ENCODE results near the gene FLNB. TPM values are rescaled to one million over a fixed set of nuclear protein-coding genes. Genes with fewer than 3 reads are reported as not detected.

FLNB gene
- total RNA-seq, 1 donor from 2014 or later: 216 TPM

DNA sequence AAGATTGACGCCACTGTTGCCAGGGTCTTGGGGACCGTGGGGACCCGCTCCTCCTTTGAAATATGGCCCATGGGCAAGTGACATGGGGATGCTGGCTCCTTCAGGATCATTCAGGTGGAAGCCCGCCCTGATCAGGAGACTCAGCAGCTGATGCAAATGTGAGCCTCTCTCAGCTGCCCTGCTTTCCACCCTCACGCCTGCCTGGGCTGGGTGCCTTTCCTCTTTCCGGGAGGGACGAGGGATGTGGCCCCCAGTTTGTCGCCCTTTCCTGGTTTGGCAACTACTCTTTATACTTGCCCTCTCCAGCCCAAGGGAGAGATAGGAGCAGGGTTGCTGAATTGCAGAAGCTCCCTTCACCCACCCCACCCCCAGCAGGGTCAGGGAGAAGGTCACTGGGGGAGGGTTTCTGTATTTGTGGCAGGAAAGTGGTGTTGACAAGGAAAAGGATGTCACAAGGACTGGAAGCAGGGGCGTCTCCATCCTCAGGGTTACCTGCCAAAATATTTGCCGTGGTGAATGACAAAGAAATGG is 180.8 kb downstream of the FLNB start:
- Mint-ChIP-seq H3K4me1 (ENCODE audit: unreplicated experiment) (peaks cover 21% of the 10 kb centered on the region), H3K36me3 (ENCODE audit: low read depth, unreplicated experiment) (no peaks in the 10 kb centered on the region), H3K27me3 (ENCODE audit: unreplicated experiment) (peaks cover 8% of the 10 kb centered on the region), H3K9me3 (ENCODE audit: unreplicated experiment) (no peaks in the 10 kb centered on the region), H3K4me3 (ENCODE audit: unreplicated experiment) (no peak overlapping the region), H3K27ac (ENCODE audit: unreplicated experiment) (no peak overlapping the region)
- TF ChIP-seq, protein P1, sequence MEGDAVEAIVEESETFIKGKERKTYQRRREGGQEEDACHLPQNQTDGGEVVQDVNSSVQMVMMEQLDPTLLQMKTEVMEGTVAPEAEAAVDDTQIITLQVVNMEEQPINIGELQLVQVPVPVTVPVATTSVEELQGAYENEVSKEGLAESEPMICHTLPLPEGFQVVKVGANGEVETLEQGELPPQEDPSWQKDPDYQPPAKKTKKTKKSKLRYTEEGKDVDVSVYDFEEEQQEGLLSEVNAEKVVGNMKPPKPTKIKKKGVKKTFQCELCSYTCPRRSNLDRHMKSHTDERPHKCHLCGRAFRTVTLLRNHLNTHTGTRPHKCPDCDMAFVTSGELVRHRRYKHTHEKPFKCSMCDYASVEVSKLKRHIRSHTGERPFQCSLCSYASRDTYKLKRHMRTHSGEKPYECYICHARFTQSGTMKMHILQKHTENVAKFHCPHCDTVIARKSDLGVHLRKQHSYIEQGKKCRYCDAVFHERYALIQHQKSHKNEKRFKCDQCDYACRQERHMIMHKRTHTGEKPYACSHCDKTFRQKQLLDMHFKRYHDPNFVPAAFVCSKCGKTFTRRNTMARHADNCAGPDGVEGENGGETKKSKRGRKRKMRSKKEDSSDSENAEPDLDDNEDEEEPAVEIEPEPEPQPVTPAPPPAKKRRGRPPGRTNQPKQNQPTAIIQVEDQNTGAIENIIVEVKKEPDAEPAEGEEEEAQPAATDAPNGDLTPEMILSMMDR (IDR thresholded peaks at IDR 0.05; ENCODE audit: unreplicated experiment): no peak
- DNase-seq (ENCODE audit: low spot score): no peak

DNA sequence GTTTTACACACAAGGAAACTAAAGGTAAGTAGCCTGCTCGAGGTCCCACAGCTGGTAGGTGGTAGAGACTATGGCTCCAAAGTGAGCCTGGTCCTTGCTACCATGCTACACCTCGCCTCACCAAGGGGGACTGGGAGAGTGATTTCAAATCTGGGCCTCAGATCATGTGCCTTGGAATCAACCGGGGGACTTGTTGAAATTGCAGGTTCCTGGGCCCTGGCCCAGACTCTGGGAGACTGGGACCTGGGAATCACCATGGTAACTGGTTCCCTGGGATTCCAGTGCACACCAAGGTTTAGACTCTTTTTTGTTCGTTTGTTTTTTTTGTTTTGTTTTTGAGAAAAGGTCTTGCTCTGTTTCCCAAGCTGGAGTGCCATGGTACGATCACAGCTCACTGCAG is 181.5 kb downstream of the FLNB start:
- no peak overlapping the region for H3K4me3 Mint-ChIP-seq (ENCODE audit: unreplicated experiment)
- TF ChIP-seq, protein P1 (IDR thresholded peaks at IDR 0.05; ENCODE audit: unreplicated experiment): no peak
- peaks cover 8% of the 10 kb centered on the region for H3K27me3 Mint-ChIP-seq (ENCODE audit: unreplicated experiment)
- H3K27ac Mint-ChIP-seq (ENCODE audit: unreplicated experiment): no peak overlapping the region
- H3K4me1 Mint-ChIP-seq (ENCODE audit: unreplicated experiment): peaks cover 21% of the 10 kb centered on the region
- no peaks in the 10 kb centered on the region for H3K9me3 Mint-ChIP-seq (ENCODE audit: unreplicated experiment)
- H3K36me3 Mint-ChIP-seq (ENCODE audit: low read depth, unreplicated experiment): no peaks in the 10 kb centered on the region
- no peak for DNase-seq (ENCODE audit: low spot score)

DNA sequence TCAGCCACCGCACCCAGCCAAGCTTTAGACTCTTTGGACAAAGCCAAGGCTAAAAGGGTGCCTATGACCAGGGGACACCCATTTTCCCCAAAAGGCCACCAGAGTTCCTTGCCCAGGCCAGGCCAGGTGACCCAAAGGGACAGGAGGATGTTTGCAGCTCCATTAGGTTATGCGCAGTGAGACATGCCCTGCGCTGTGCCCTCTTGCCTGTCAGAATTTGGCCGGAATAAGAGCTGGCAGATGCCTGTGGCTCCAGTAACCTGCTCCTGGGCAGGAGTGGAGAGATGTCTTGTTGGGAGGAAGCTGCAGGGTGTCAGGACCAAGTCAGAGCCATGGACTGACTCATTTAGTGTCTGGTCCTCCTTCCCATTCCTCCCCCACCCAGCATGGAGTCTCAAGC is 182.1 kb downstream of the FLNB start:
- Mint-ChIP-seq H3K4me3 (ENCODE audit: unreplicated experiment) (no peak overlapping the region), H3K27me3 (ENCODE audit: unreplicated experiment) (peaks cover 6% of the 10 kb centered on the region), H3K9me3 (ENCODE audit: unreplicated experiment) (no peaks in the 10 kb centered on the region), H3K36me3 (ENCODE audit: low read depth, unreplicated experiment) (no peaks in the 10 kb centered on the region), H3K27ac (ENCODE audit: unreplicated experiment) (no peak overlapping the region), H3K4me1 (ENCODE audit: unreplicated experiment) (peaks cover 21% of the 10 kb centered on the region)
- no peak for DNase-seq (ENCODE audit: low spot score)
- TF ChIP-seq, protein P1 (IDR thresholded peaks at IDR 0.05; ENCODE audit: unreplicated experiment): no peak

DNA sequence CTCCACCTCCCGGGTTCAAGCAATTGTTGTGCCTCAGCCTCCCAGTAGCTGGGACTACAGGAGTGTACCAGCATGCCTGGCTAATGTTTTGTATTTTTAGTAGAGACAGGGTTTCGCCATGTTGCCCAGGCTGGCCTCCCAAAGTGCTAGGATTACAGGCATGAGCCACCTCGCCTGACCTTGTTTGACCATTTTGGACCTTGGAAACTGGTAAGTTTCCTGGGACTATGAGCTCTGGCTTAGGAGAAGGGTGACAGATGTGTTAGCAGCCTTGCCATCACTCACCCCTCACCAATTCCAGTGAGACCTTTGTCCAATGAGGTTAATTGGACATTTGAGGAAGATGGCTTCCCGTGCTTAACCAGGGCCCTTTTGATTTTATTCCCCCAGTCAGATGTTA is 182.7 kb downstream of the FLNB start:
- peaks cover 21% of the 10 kb centered on the region for H3K4me1 Mint-ChIP-seq (ENCODE audit: unreplicated experiment)
- TF ChIP-seq, protein P1 (IDR thresholded peaks at IDR 0.05; ENCODE audit: unreplicated experiment): no peak
- H3K36me3 Mint-ChIP-seq (ENCODE audit: low read depth, unreplicated experiment): no peaks in the 10 kb centered on the region
- no peaks in the 10 kb centered on the region for H3K9me3 Mint-ChIP-seq (ENCODE audit: unreplicated experiment)
- no peak for DNase-seq (ENCODE audit: low spot score)
- no peak overlapping the region for H3K27ac Mint-ChIP-seq (ENCODE audit: unreplicated experiment)
- H3K27me3 Mint-ChIP-seq (ENCODE audit: unreplicated experiment): peaks cover 6% of the 10 kb centered on the region
- H3K4me3 Mint-ChIP-seq (ENCODE audit: unreplicated experiment): no peak overlapping the region

DNA sequence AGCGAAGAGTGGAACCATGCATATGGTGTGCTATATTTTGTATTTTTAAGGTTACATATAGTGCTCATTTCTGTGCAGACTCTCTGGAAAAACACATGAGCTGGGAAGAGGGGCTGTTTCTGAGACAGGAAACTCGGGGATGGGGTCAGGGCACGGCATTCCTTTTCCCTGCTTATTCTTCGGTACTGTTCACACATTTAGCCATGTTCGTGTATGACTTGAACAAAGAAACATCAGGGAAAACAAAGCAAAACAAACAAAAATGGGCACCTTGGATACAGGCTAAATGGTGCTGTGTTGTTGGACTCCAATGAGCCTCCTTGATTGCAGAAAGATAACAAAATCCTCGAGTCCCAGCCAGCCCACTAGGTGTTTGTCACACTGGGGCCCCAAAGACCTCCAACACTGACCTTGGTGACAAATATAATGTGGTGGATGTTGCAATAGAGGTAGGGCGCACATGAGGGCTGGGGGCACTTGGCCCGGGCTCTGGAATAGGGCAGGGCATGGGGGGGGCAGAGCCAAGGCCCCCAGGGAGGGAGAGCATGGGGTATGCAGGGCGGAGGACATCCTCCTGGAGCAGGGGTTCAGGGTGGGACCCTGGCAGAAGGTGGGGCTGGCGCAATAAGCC is 183.3 kb downstream of the FLNB start:
- H3K27me3 Mint-ChIP-seq (ENCODE audit: unreplicated experiment): peaks cover 6% of the 10 kb centered on the region
- TF ChIP-seq, protein P1 (IDR thresholded peaks at IDR 0.05; ENCODE audit: unreplicated experiment): no peak
- peaks cover 21% of the 10 kb centered on the region for H3K4me1 Mint-ChIP-seq (ENCODE audit: unreplicated experiment)
- no peak overlapping the region for H3K27ac Mint-ChIP-seq (ENCODE audit: unreplicated experiment)
- no peaks in the 10 kb centered on the region for H3K36me3 Mint-ChIP-seq (ENCODE audit: low read depth, unreplicated experiment)
- no peaks in the 10 kb centered on the region for H3K9me3 Mint-ChIP-seq (ENCODE audit: unreplicated experiment)
- H3K4me3 Mint-ChIP-seq (ENCODE audit: unreplicated experiment): no peak overlapping the region
- no peak for DNase-seq (ENCODE audit: low spot score)

All from endothelial cell (in vitro differentiated cells).